GM23338 (cell line): ENCODE measurements around the gene RNF151. TPM values are rescaled to one million over a fixed set of nuclear protein-coding genes. Genes with fewer than 3 reads are reported as not detected.
A peak's percentile ranks its signal among the peaks of the same experiment; 100 is the strongest.

Source experiments
- ATAC-seq: fragments of 200-7000 bp; cut with Tn5 transposase; 3 replicates; pipeline ENCODE4 v1.9.1; 2020
- DNase-seq: peaks from one replicate; pipeline ENCODE4 v3.0.0-alpha.2; 2015; ENCODE audit warnings: low spot score
- H2AFZ ChIP-seq: fragments of 200-600 bp; sonication (generic); 2 replicates; pipeline ENCODE4 v1.8.0; 2016; ENCODE audit warnings: antibody characterized with exemption, mild to moderate bottlenecking, moderate library complexity
- H3F3A ChIP-seq: fragments of 200-600 bp; sonication (generic); replicated peaks from 2 replicates; pipeline ENCODE4 v1.8.0; 2017; ENCODE audit warnings: antibody characterized with exemption, mixed run types, low read depth
- H3K27ac ChIP-seq: fragments of 200-600 bp; sonication (generic); 2 replicates; pipeline ENCODE4 v1.6.1; 2016; ENCODE audit warnings: low read depth
- H3K27me3 ChIP-seq: fragments of 200-600 bp; sonication (generic); 2 replicates; pipeline ENCODE4 v1.8.0; 2016; ENCODE audit warnings: mild to moderate bottlenecking, mixed run types, moderate library complexity; ENCODE audit not compliant: insufficient read depth
- H3K36me3 ChIP-seq: fragments of 200-600 bp; sonication (generic); 2 replicates; pipeline ENCODE4 v1.8.0; 2016; ENCODE audit warnings: mild to moderate bottlenecking; ENCODE audit not compliant: insufficient read depth
- H3K4me1 ChIP-seq: fragments of 200-600 bp; sonication (generic); 2 replicates; pipeline ENCODE4 v1.8.0; 2016; ENCODE audit warnings: mild to moderate bottlenecking, moderate library complexity; ENCODE audit not compliant: insufficient read depth
- H3K4me2 ChIP-seq: fragments of 200-600 bp; sonication (generic); 2 replicates; pipeline ENCODE4 v1.7.1; 2017; ENCODE audit warnings: mixed run types
- H3K4me3 ChIP-seq: fragments of 200-600 bp; sonication (generic); 2 replicates; pipeline ENCODE4 v1.6.1; 2016; ENCODE audit warnings: mixed run types
- H3K79me2 ChIP-seq: fragments of 200-600 bp; sonication (generic); replicated peaks from 2 replicates; pipeline ENCODE4 v1.8.0; 2017; ENCODE audit warnings: mild to moderate bottlenecking; ENCODE audit not compliant: insufficient read depth
- H3K9me2 ChIP-seq: fragments of 200-600 bp; sonication (generic); 2 replicates; pipeline ENCODE4 v1.8.0; 2017; ENCODE audit not compliant: insufficient read depth
- H4K20me1 ChIP-seq: fragments of 200-600 bp; sonication (generic); replicated peaks from 2 replicates; pipeline ENCODE4 v1.8.0; 2017; ENCODE audit warnings: mild to moderate bottlenecking; ENCODE audit not compliant: insufficient read depth
- H3K27ac Mint-ChIP-seq: 2 replicates; pipeline ENCODE4 v1.8.0; 2020; ENCODE audit warnings: inconsistent platforms, mild to moderate bottlenecking, moderate library complexity, mixed read lengths
- H3K27me3 Mint-ChIP-seq: 3 replicates; pipeline ENCODE4 v1.8.0; 2022; ENCODE audit warnings: low read depth, mild to moderate bottlenecking, moderate library complexity, mixed read lengths, inconsistent platforms; ENCODE audit not compliant: insufficient read depth, poor library complexity
- H3K36me3 Mint-ChIP-seq: 3 replicates; pipeline ENCODE4 v1.8.0; 2021; ENCODE audit warnings: low read depth, mild to moderate bottlenecking, inconsistent platforms, moderate library complexity, mixed read lengths
- H3K4me1 Mint-ChIP-seq: 3 replicates; pipeline ENCODE4 v1.8.0; 2020; ENCODE audit warnings: mild to moderate bottlenecking, inconsistent platforms, mixed read lengths
- H3K4me3 Mint-ChIP-seq: 3 replicates; pipeline ENCODE4 v1.8.0; 2021; ENCODE audit warnings: moderate library complexity, mild to moderate bottlenecking, inconsistent platforms, mixed read lengths
- H3K9me3 Mint-ChIP-seq: 3 replicates; pipeline ENCODE4 v1.8.0; 2020; ENCODE audit warnings: moderate library complexity, mild to moderate bottlenecking, inconsistent platforms, mixed read lengths
- ZNF114 ChIP-seq: fragments of 250-450 bp; sonication (Bioruptor Pico); IDR thresholded peaks from 2 replicates; pipeline ENCODE4 v1.5.0; 2020; ENCODE audit warnings: mild to moderate bottlenecking, moderate library complexity
- polyA plus RNA-seq: library from polyadenylated mRNA; unstranded; fragments of >200 nt; fragmentation: Nextera tagmentation; extraction: Ambion mirVana; gene quantifications from 2 replicates; pipeline ENCODE4 v1.2.1, GENCODE V29; 2016
- small RNA-seq: library from RNA; depleted of rRNA; stranded (forward); fragments of <200 nt; gene quantifications from one replicate; pipeline ENCODE3, GENCODE V24; 2014; ENCODE audit warnings: low replicate concordance
- total RNA-seq: library from RNA; depleted of rRNA; stranded (reverse); fragments of >200 nt; shearing (Covaris generic); gene quantifications from 2 replicates; pipeline ENCODE4 v1.2.3, GENCODE V29; 2014; rRNA removed
- TF ChIP-seq, protein P1 (sequence below), 2 experiments: fragments of 200-600 bp in 1 of 2; sonication (generic) in 1 of 2; conservative IDR thresholded peaks; 2 replicates each; pipeline versions ENCODE4 v1.5.1 to v1.6.1; 2016 to 2017; ENCODE audit warnings: antibody characterized with exemption in 2 of 2, low read depth in 2 of 2, mild to moderate bottlenecking in 2 of 2, moderate library complexity in 1 of 2
- TF ChIP-seq, protein P2 (sequence below): IDR thresholded peaks from one replicate; pipeline ENCODE4 v1.6.1; 2018; ENCODE audit warnings: antibody characterized with exemption; ENCODE audit not compliant: unreplicated experiment

Gene RNF151
- total and polyA plus RNA-seq, 2 experiments from 2014 or later = not detected

- Mint-ChIP-seq H3K9me3 (no peaks in the 10 kb centered on the region), H3K36me3 (no peaks in the 10 kb centered on the region), H3K4me3 (no peak overlapping the region; the same call in 2 of the 3 replicates), H3K27me3 (peaks cover 37% of the 10 kb centered on the region), H3K27ac (no peak overlapping the region), H3K4me1 (peaks cover 2% of the 10 kb centered on the region; the same call in 1 of the 3 replicates)
- no peaks in the 10 kb centered on the region; the same call in 1 of the 2 replicates for H4K20me1 ChIP-seq
- DNase-seq (no peak), ATAC-seq (peak; percentile 15)
- H3K36me3 ChIP-seq = no peaks in the 10 kb centered on the region
- H3K9me2 ChIP-seq = no peaks in the 10 kb centered on the region
- peaks cover 3% of the 10 kb centered on the region; the same call in 1 of the 2 replicates for H3F3A ChIP-seq
- H3K4me2 ChIP-seq = no peak overlapping the region
- H3K27ac ChIP-seq = no peak overlapping the region
- TF ChIP-seq, protein P1, sequence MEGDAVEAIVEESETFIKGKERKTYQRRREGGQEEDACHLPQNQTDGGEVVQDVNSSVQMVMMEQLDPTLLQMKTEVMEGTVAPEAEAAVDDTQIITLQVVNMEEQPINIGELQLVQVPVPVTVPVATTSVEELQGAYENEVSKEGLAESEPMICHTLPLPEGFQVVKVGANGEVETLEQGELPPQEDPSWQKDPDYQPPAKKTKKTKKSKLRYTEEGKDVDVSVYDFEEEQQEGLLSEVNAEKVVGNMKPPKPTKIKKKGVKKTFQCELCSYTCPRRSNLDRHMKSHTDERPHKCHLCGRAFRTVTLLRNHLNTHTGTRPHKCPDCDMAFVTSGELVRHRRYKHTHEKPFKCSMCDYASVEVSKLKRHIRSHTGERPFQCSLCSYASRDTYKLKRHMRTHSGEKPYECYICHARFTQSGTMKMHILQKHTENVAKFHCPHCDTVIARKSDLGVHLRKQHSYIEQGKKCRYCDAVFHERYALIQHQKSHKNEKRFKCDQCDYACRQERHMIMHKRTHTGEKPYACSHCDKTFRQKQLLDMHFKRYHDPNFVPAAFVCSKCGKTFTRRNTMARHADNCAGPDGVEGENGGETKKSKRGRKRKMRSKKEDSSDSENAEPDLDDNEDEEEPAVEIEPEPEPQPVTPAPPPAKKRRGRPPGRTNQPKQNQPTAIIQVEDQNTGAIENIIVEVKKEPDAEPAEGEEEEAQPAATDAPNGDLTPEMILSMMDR (conservative IDR thresholded peaks at IDR 0.05; ENCODE audit: low read depth in 2 of 2) = peak; percentile 67 to 70
- no peak for TF ChIP-seq ZNF114
- TF ChIP-seq, protein P2, sequence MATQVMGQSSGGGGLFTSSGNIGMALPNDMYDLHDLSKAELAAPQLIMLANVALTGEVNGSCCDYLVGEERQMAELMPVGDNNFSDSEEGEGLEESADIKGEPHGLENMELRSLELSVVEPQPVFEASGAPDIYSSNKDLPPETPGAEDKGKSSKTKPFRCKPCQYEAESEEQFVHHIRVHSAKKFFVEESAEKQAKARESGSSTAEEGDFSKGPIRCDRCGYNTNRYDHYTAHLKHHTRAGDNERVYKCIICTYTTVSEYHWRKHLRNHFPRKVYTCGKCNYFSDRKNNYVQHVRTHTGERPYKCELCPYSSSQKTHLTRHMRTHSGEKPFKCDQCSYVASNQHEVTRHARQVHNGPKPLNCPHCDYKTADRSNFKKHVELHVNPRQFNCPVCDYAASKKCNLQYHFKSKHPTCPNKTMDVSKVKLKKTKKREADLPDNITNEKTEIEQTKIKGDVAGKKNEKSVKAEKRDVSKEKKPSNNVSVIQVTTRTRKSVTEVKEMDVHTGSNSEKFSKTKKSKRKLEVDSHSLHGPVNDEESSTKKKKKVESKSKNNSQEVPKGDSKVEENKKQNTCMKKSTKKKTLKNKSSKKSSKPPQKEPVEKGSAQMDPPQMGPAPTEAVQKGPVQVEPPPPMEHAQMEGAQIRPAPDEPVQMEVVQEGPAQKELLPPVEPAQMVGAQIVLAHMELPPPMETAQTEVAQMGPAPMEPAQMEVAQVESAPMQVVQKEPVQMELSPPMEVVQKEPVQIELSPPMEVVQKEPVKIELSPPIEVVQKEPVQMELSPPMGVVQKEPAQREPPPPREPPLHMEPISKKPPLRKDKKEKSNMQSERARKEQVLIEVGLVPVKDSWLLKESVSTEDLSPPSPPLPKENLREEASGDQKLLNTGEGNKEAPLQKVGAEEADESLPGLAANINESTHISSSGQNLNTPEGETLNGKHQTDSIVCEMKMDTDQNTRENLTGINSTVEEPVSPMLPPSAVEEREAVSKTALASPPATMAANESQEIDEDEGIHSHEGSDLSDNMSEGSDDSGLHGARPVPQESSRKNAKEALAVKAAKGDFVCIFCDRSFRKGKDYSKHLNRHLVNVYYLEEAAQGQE = no peak
- H3K27me3 ChIP-seq = peaks cover 38% of the 10 kb centered on the region
- no peaks in the 10 kb centered on the region for H3K79me2 ChIP-seq
- H3K4me1 ChIP-seq = no peaks in the 10 kb centered on the region
- no peak overlapping the region for H2AFZ ChIP-seq
- H3K4me3 ChIP-seq = no peak overlapping the region
These were observed 49.8 kb downstream of the RNF151 start for GRCh38 chr16:2016407-2016922.

Small RNAs within 50 kb of the gene (small RNA-seq; reads per million reads assigned to genes)
- gene AC005363.2 (not detected), gene RN7SL219P (not detected), gene SNORA10 (not detected), gene SNORA64 (not detected)

Other genes with a start within 250 kb of the RNF151 start
- gene NME3, start 195.3 kb upstream of the RNF151 start, total RNA-seq = 73.7 and 95.3 TPM in 2 replicates
- 130 and 153 TPM in 2 replicates for gene NME3, start 195.3 kb upstream of the RNF151 start, polyA plus RNA-seq
- gene EME2, start 194.0 kb upstream of the RNF151 start, total RNA-seq = 15.0 and 17.3 TPM in 2 replicates
- 4.1 TPM in 2 replicates for gene EME2, start 194.0 kb upstream of the RNF151 start, polyA plus RNA-seq
- gene MRPS34, start 193.7 kb upstream of the RNF151 start, total RNA-seq = 223 and 248 TPM in 2 replicates
- 370 and 391 TPM in 2 replicates for gene MRPS34, start 193.7 kb upstream of the RNF151 start, polyA plus RNA-seq
- 34.7 and 42.8 TPM in 2 replicates for gene SPSB3, start 184.3 kb upstream of the RNF151 start, total RNA-seq
- gene SPSB3, start 184.3 kb upstream of the RNF151 start, polyA plus RNA-seq = 27.1 and 33.9 TPM in 2 replicates
- gene NUBP2, start 183.9 kb upstream of the RNF151 start, total RNA-seq = 143 and 175 TPM in 2 replicates
- gene NUBP2, start 183.9 kb upstream of the RNF151 start, polyA plus RNA-seq = 79.0 and 79.4 TPM in 2 replicates
- gene IGFALS, start 173.2 kb upstream of the RNF151 start, total RNA-seq = not detected in 2 replicates
- gene IGFALS, start 173.2 kb upstream of the RNF151 start, polyA plus RNA-seq = 0.16 TPM in 1 of 2 replicates, not detected in the other
- 24.7 and 30.6 TPM in 2 replicates for gene HAGH, start 140.0 kb upstream of the RNF151 start, total RNA-seq
- gene HAGH, start 140.0 kb upstream of the RNF151 start, polyA plus RNA-seq = 28.5 and 28.9 TPM in 2 replicates
- gene FAHD1, start 139.7 kb upstream of the RNF151 start, total RNA-seq = 17.3 and 21.0 TPM in 2 replicates
- 23.9 and 24.2 TPM in 2 replicates for gene FAHD1, start 139.7 kb upstream of the RNF151 start, polyA plus RNA-seq
- 6.3 and 7.3 TPM in 2 replicates for gene MEIOB, start 94.7 kb upstream of the RNF151 start, total RNA-seq
- gene MEIOB, start 94.7 kb upstream of the RNF151 start, polyA plus RNA-seq = 7.7 and 8.7 TPM in 2 replicates
- not detected in 2 replicates for gene HS3ST6, start 48.4 kb upstream of the RNF151 start, total RNA-seq
- 0.17 and 0.21 TPM in 2 replicates for gene HS3ST6, start 48.4 kb upstream of the RNF151 start, polyA plus RNA-seq
- 23.9 and 31.3 TPM in 2 replicates for gene MSRB1, start 23.7 kb upstream of the RNF151 start, total RNA-seq
- gene MSRB1, start 23.7 kb upstream of the RNF151 start, polyA plus RNA-seq = 29.6 and 30.4 TPM in 2 replicates
- 0.31 and 0.59 TPM in 2 replicates for gene RPL3L, start 12.2 kb upstream of the RNF151 start, total RNA-seq
- gene RPL3L, start 12.2 kb upstream of the RNF151 start, polyA plus RNA-seq = 0.68 and 1.1 TPM in 2 replicates
- 244 and 280 TPM in 2 replicates for gene NDUFB10, start 7.3 kb upstream of the RNF151 start, total RNA-seq
- gene NDUFB10, start 7.3 kb upstream of the RNF151 start, polyA plus RNA-seq = 495 and 527 TPM in 2 replicates
- 3,232 and 3,786 TPM in 2 replicates for gene RPS2, start 2.0 kb upstream of the RNF151 start, total RNA-seq
- 3,992 and 4,335 TPM in 2 replicates for gene RPS2, start 2.0 kb upstream of the RNF151 start, polyA plus RNA-seq
- 122 and 157 TPM in 2 replicates for gene TBL3, start 5.2 kb downstream of the RNF151 start, total RNA-seq
- gene TBL3, start 5.2 kb downstream of the RNF151 start, polyA plus RNA-seq = 67.0 and 68.8 TPM in 2 replicates
- 1.2 and 2.0 TPM in 2 replicates for gene NOXO1, start 14.6 kb downstream of the RNF151 start, total RNA-seq
- gene NOXO1, start 14.6 kb downstream of the RNF151 start, polyA plus RNA-seq = 2.0 and 2.6 TPM in 2 replicates
- gene GFER, start 17.3 kb downstream of the RNF151 start, total RNA-seq = 40.1 and 53.2 TPM in 2 replicates
- 64.5 and 68.5 TPM in 2 replicates for gene GFER, start 17.3 kb downstream of the RNF151 start, polyA plus RNA-seq
- gene SYNGR3, start 23.1 kb downstream of the RNF151 start, total RNA-seq = 72.2 and 77.7 TPM in 2 replicates
- 44.7 and 45.4 TPM in 2 replicates for gene SYNGR3, start 23.1 kb downstream of the RNF151 start, polyA plus RNA-seq
- 31.7 and 48.6 TPM in 2 replicates for gene ZNF598, start 43.0 kb downstream of the RNF151 start, total RNA-seq
- 8.5 and 10.2 TPM in 2 replicates for gene ZNF598, start 43.0 kb downstream of the RNF151 start, polyA plus RNA-seq
- 1.9 and 4.5 TPM in 2 replicates for gene NPW, start 52.9 kb downstream of the RNF151 start, total RNA-seq
- gene NPW, start 52.9 kb downstream of the RNF151 start, polyA plus RNA-seq = 37.0 and 37.6 TPM in 2 replicates
- gene NHERF2, start 60.0 kb downstream of the RNF151 start, total RNA-seq = 15.4 and 16.5 TPM in 2 replicates
- gene NHERF2, start 60.0 kb downstream of the RNF151 start, polyA plus RNA-seq = 12.0 and 21.0 TPM in 2 replicates
- 84.6 and 97.1 TPM in 2 replicates for gene NTHL1, start 81.0 kb downstream of the RNF151 start, total RNA-seq
- 87.9 and 94.9 TPM in 2 replicates for gene NTHL1, start 81.0 kb downstream of the RNF151 start, polyA plus RNA-seq
- gene TSC2, start 81.1 kb downstream of the RNF151 start, total RNA-seq = 81.4 and 93.0 TPM in 2 replicates
- gene TSC2, start 81.1 kb downstream of the RNF151 start, polyA plus RNA-seq = 36.3 and 40.5 TPM in 2 replicates
- 75.5 and 107 TPM in 2 replicates for gene PKD1, start 169.0 kb downstream of the RNF151 start, total RNA-seq
- 18.5 and 21.1 TPM in 2 replicates for gene PKD1, start 169.0 kb downstream of the RNF151 start, polyA plus RNA-seq
- 3.7 and 4.1 TPM in 2 replicates for gene RAB26, start 181.8 kb downstream of the RNF151 start, total RNA-seq
- 8.7 and 11.6 TPM in 2 replicates for gene RAB26, start 181.8 kb downstream of the RNF151 start, polyA plus RNA-seq
- gene TRAF7, start 188.9 kb downstream of the RNF151 start, total RNA-seq = 133 and 143 TPM in 2 replicates
- 36.4 and 41.4 TPM in 2 replicates for gene TRAF7, start 188.9 kb downstream of the RNF151 start, polyA plus RNA-seq
- 2.4 and 6.2 TPM in 2 replicates for gene CASKIN1, start 229.7 kb downstream of the RNF151 start, total RNA-seq
- gene CASKIN1, start 229.7 kb downstream of the RNF151 start, polyA plus RNA-seq = 1.0 TPM in 2 replicates
- gene MLST8, start 238.6 kb downstream of the RNF151 start, total RNA-seq = 98.1 and 138 TPM in 2 replicates
- gene MLST8, start 238.6 kb downstream of the RNF151 start, polyA plus RNA-seq = 55.3 and 58.8 TPM in 2 replicates
- gene BRICD5, start 244.0 kb downstream of the RNF151 start, total RNA-seq = 3.8 and 5.3 TPM in 2 replicates
- 4.8 and 6.3 TPM in 2 replicates for gene BRICD5, start 244.0 kb downstream of the RNF151 start, polyA plus RNA-seq
- gene PGP, start 248.0 kb downstream of the RNF151 start, total RNA-seq = 59.3 and 80.3 TPM in 2 replicates
- gene PGP, start 248.0 kb downstream of the RNF151 start, polyA plus RNA-seq = 44.4 and 52.1 TPM in 2 replicates